CD4-positive, alpha-beta memory T cell (primary cell): ENCODE data around the gene PNPLA7. TPM values are rescaled to one million over a fixed set of nuclear protein-coding genes. Genes with fewer than 3 reads are reported as not detected.
"Not testable (repeated sequence)": the region's sequence is repeated elsewhere in the genome, so short reads cannot be mapped to it uniquely, and the experiment has no call there.

Experiments
- CTCF ChIA-PET: fragments of 350-600 bp; sonication (Branson Sonifier 250); formaldehyde crosslinking; loops from one replicate; lab custom pipeline; 2021; ENCODE audit warnings: inconsistent platforms; ENCODE audit not compliant: partially characterized antibody; lab: Charles Lee
- POLR2A ChIA-PET: fragments of 350-600 bp; sonication (Branson Sonifier 250); formaldehyde crosslinking; loops from one replicate; lab custom pipeline; 2021; ENCODE audit not compliant: partially characterized antibody; lab: Charles Lee
- DNase-seq, 5 donors: peaks; one replicate each; pipeline versions ENCODE4 v3.0.0 to v3.0.0-alpha.2; 2020 to 2022; ENCODE audit warnings: mixed read lengths in 1 of 5
- H3K27ac ChIP-seq: one replicate; pipeline ENCODE4 v1.7.0; 2013; ENCODE audit warnings: low read depth, low read length
- H3K27me3 ChIP-seq: 2 replicates; pipeline ENCODE4 v1.7.0; 2013; ENCODE audit warnings: mild to moderate bottlenecking, low read length, moderate library complexity; ENCODE audit not compliant: insufficient read depth
- H3K36me3 ChIP-seq: 2 replicates; pipeline ENCODE4 v1.7.0; 2013; ENCODE audit warnings: mild to moderate bottlenecking, low read length, moderate library complexity; ENCODE audit not compliant: insufficient read depth
- H3K4me1 ChIP-seq: 2 replicates; pipeline ENCODE4 v1.7.0; 2013; ENCODE audit warnings: mild to moderate bottlenecking, low read length, moderate library complexity; ENCODE audit not compliant: insufficient read depth
- H3K4me3 ChIP-seq, 2 donors: one replicate each; pipeline ENCODE4 v1.7.0; 2013; ENCODE audit warnings: low read length in 2 of 2, mild to moderate bottlenecking in 1 of 2
- H3K9me3 ChIP-seq, 2 donors: one replicate each; pipeline ENCODE4 v1.7.0; 2013; ENCODE audit warnings: low read length in 2 of 2, control low read depth in 1 of 2; ENCODE audit not compliant: control insufficient read depth in 1 of 2
- H3K27ac Mint-ChIP-seq, 7 donors: one replicate each; pipeline ENCODE4 v1.8.0; 2020 to 2021; ENCODE audit warnings: mixed read lengths in 7 of 7, mild to moderate bottlenecking in 6 of 7, inconsistent platforms in 3 of 7, moderate library complexity in 3 of 7
- H3K27me3 Mint-ChIP-seq, 2 donors: one replicate each; pipeline ENCODE4 v1.8.0; 2020 to 2021; ENCODE audit warnings: mixed read lengths in 2 of 2
- H3K36me3 Mint-ChIP-seq, 2 donors: one replicate each; pipeline ENCODE4 v1.8.0; 2020 to 2021; ENCODE audit warnings: mixed read lengths in 2 of 2, inconsistent platforms in 1 of 2, mild to moderate bottlenecking in 1 of 2
- H3K4me1 Mint-ChIP-seq, 4 donors: one replicate each; pipeline ENCODE4 v1.8.0; 2020 to 2021; ENCODE audit warnings: mixed read lengths in 4 of 4, mild to moderate bottlenecking in 1 of 4
- H3K4me3 Mint-ChIP-seq, 8 donors: one replicate each; pipeline ENCODE4 v1.8.0; 2020 to 2021; ENCODE audit warnings: mixed read lengths in 8 of 8, mild to moderate bottlenecking in 7 of 8, moderate library complexity in 6 of 8, inconsistent platforms in 3 of 8
- H3K9me3 Mint-ChIP-seq, 8 donors: one replicate each; pipeline ENCODE4 v1.8.0; 2020 to 2021; ENCODE audit warnings: mixed read lengths in 8 of 8, mild to moderate bottlenecking in 5 of 8, inconsistent platforms in 3 of 8, moderate library complexity in 1 of 8
- intact Hi-C: fragments of 100-400 bp; cut with micrococcal nuclease; formaldehyde crosslinking; loops from one replicate; pipeline ENCODE4 v1.15.1; 2023
- polyA plus RNA-seq, 2 donors: library from polyadenylated mRNA; unstranded; fragments of 300-500 nt; fragmentation: Illumina TruSeq; gene quantifications; one replicate each; pipeline ENCODE4 v1.2.3, GENCODE V29; 2021
- total RNA-seq, 2 experiments: library from RNA; stranded (reverse); gene quantifications; one replicate each; pipeline ENCODE4 v1.2.3, GENCODE V29; 2021

The PNPLA7 gene
- total and polyA plus RNA-seq, 4 experiments from 2014 or later: 0.98 to 15.7 (median 15.5) TPM; not detected in 1

- Histone ChIP-seq H3K27me3 (no peaks in the 10 kb centered on the region), H3K36me3 (peaks cover 16% of the 10 kb centered on the region), H3K9me3 (no peaks in the 10 kb centered on the region), H3K4me1 (peaks cover 15% of the 10 kb centered on the region), H3K27ac (peak overlapping the region; percentile 71), H3K4me3 (peak overlapping the region; percentile 42 to 80)
- Mint-ChIP-seq H3K9me3 (peaks cover 0 to 1% (median 0%) of the 10 kb centered on the region in 8 donors), H3K27ac (peak overlapping the region; percentile 36 to 93 (median 89)), H3K27me3 (no peaks in the 10 kb centered on the region), H3K4me3 (peak overlapping the region; percentile 79 to 91 (median 87)), H3K36me3 (peaks cover 8 to 28% of the 10 kb centered on the region in 2 donors), H3K4me1 (peaks cover 9 to 23% (median 16%) of the 10 kb centered on the region in 4 donors)
- DNase-seq: peak in 2 of 5 donors; percentile 21 to 48
- ChIA-PET CTCF (interaction anchor here (0.9 to 1.5 kb wide), 3 partner anchors 17 to 27 kb away, joined by 3 to 5 read pairs (median 5); no protein-coding TSS in a partner anchor), POLR2A (interaction anchor here (0.6 to 4.6 kb wide), 12 partner anchors 12 to 311 kb away, joined by 3 to 38 read pairs (median 4); partner anchors contain the start of genes ARRDC1, DPH7, EHMT1 and EXD3)
- intact Hi-C loops: loop anchor here (2.0 to 10.0 kb wide), 2 partner anchors 127 to 311 kb away; partner anchors contain the start of genes EXD3, NOXA1 and TUBB4B
Measured at GRCh38 chr9:137552022-137552768, 2.0 kb upstream of the PNPLA7 start.

- no peaks in the 10 kb centered on the region for H3K9me3 ChIP-seq
- H3K27me3 ChIP-seq: no peaks in the 10 kb centered on the region
- Mint-ChIP-seq H3K4me1 (peaks cover 9 to 23% (median 16%) of the 10 kb centered on the region in 4 donors), H3K27me3 (no peaks in the 10 kb centered on the region), H3K9me3 (peaks cover 0 to 1% (median 0%) of the 10 kb centered on the region in 8 donors), H3K27ac (peak within 1 kb of the TSS; percentile 36 to 93 (median 89)), H3K36me3 (peaks cover 8 to 26% of the 10 kb centered on the region in 2 donors), H3K4me3 (peak within 1 kb of the TSS; percentile 80 to 92 (median 88))
- intact Hi-C loops: loop anchor here (1.0 to 10.0 kb wide), 5 partner anchors 17 to 311 kb away; partner anchors contain the start of genes ARRDC1, DPH7, EXD3 and NOXA1
- peaks cover 11% of the 10 kb centered on the region for H3K36me3 ChIP-seq
- ChIA-PET POLR2A (interaction anchor here (0.6 to 4.6 kb wide), 13 partner anchors 15 to 310 kb away, joined by 3 to 38 read pairs (median 4); partner anchors contain the start of genes ARRDC1, DPH7, EHMT1 and EXD3), CTCF (interaction anchor here (0.9 to 1.5 kb wide), 5 partner anchors 9 to 28 kb away, joined by 3 to 5 read pairs (median 4); partner anchors contain the start of gene DPH7)
- peak; percentile 78 to 86 (median 84) for DNase-seq
- H3K4me1 ChIP-seq: peaks cover 15% of the 10 kb centered on the region
- peak within 1 kb of the TSS; percentile 71 for H3K27ac ChIP-seq
- peak within 1 kb of the TSS; percentile 42 to 80 for H3K4me3 ChIP-seq
Measured at GRCh38 chr9:137551264-137552021, 1.2 kb upstream of the PNPLA7 start, which contains the start of gene MRPL41. Gene MRPL41, plus strand, starts transcription at chr9:137551879. Its CDS starts 203 bp downstream, at chr9:137552082.

DNA sequence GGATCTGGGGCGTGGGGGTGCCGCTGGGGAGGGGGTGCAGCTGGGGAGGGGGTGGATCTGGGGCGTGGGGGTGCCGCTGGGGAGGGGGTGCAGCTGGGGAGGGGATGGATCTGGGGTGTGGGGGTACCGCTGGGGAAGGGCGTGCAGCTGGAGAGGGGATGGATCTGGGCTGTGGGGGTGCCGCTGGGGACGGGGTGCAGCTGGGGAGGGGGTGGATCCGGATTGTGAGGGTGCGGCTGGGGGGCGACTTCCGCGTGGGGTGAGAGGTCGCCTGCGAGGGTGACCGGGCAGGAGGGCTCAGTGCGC lies 709 bp upstream of the PNPLA7 start:
- CTCF ChIA-PET: interaction anchor here (1.1 to 1.4 kb wide), 3 partner anchors 9 to 28 kb away, joined by 3 to 4 read pairs (median 4); partner anchors contain the start of gene DPH7
- Mint-ChIP-seq H3K4me3 (peak overlapping the region in 7 of 8 donors; percentile 47 to 81 (median 61)), H3K4me1 (peaks cover 10 to 23% (median 17%) of the 10 kb centered on the region in 4 donors), H3K36me3 (peaks cover 6 to 21% of the 10 kb centered on the region in 2 donors)
- not testable (repeated sequence) for H3K27me3 ChIP-seq, H3K36me3 ChIP-seq, DNase-seq, H3K9me3 ChIP-seq, H3K27me3 Mint-ChIP-seq, H3K27ac Mint-ChIP-seq, H3K9me3 Mint-ChIP-seq
- H3K4me3 ChIP-seq: peak overlapping the region in 1 of 2 donors; percentile 63
- POLR2A ChIA-PET: interaction anchor here (0.6 to 4.6 kb wide), 6 partner anchors 16 to 128 kb away, joined by 3 to 38 read pairs (median 4); partner anchors contain the start of genes DPH7, EHMT1, EXD3 and NSMF
- H3K27ac ChIP-seq: peak overlapping the region; percentile 62
- peaks cover 15% of the 10 kb centered on the region for H3K4me1 ChIP-seq
- intact Hi-C loops: loop anchor here (1.0 to 10.0 kb wide), 4 partner anchors 16 to 126 kb away; partner anchors contain the start of genes ARRDC1, DPH7, EXD3 and NOXA1

DNA sequence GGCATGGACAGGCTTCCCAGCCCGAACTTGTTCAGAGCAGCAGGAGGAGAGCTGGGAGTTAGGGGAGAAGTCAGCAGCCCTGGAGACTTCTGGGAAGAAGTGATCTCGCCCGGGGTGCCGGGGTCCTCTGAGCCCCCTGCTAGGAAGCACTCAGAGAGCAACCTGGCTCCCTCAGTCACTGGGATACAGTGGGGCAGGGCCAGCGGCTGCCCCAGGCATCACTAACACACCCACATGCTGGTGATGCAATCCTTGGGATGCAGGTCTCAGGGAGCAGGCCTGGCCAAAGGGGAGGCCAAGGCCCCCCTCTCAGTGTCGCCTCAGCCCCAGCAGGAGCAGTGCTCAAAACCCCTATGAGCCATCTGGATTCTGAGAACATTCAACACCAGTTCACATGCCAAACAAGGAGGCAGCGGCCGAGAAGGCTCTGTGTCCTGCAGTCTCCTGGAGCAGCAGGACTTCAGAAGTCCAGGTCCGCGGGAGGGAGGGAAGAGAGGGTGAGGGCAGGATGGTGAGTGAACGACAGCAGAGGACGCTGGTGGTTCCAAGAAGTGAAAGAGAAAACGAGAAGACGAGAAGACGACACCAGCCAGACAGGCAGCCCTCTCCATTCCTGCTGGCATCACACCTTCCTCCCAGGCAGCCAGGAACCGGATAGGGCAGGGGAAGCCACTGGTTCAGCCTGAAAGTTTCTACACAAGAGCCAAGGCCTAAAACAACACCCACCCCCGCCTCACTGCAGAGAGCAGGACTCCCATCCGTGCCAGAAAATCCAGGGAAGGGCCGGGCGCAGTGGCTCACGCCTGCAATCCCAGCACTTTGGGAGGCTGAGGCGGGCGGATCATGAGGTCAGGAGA lies 2.3 kb downstream of the PNPLA7 start:
- DNase-seq: no peak

DNA sequence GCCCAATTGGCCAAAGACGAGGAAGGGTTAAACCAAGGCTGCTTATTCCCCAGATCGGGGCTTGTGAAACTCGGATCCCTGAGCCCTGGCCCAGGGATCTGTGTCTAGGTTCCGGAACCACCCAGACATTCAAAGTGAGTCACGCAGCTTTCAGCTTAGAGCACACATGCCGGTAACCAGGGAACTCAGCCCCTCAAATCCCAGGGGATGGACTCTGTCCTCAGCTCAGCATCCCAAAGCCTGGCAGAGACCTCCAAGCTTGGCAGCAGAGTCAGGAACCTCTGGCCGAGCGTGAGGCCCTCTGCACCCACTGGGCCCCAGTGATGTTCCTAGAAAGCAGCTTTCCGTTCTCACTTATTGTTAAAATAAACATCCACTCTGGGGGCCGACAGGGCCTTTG lies 5.1 kb downstream of the PNPLA7 start:
- Mint-ChIP-seq H3K9me3 (no peaks in the 10 kb centered on the region), H3K4me3 (no peak overlapping the region), H3K4me1 (peaks cover 3 to 15% (median 9%) of the 10 kb centered on the region in 4 donors), H3K27ac (no peak overlapping the region), H3K36me3 (peaks cover 0 to under 1% of the 10 kb centered on the region in 2 donors), H3K27me3 (no peaks in the 10 kb centered on the region)
- no peak overlapping the region for H3K4me3 ChIP-seq
- H3K9me3 ChIP-seq: no peaks in the 10 kb centered on the region
- no peak overlapping the region for H3K27ac ChIP-seq
- CTCF ChIA-PET: no interaction called here
- POLR2A ChIA-PET: no interaction called here
- H3K36me3 ChIP-seq: no peaks in the 10 kb centered on the region
- H3K27me3 ChIP-seq: no peaks in the 10 kb centered on the region
- no peak for DNase-seq
- intact Hi-C loops: no loop called here
- H3K4me1 ChIP-seq: peaks cover 7% of the 10 kb centered on the region

More for the DNA sequence above, 2.3 kb downstream of the PNPLA7 start:
- Mint-ChIP-seq H3K4me3 (peak overlapping the region in 6 of 8 donors; percentile 5 to 77 (median 56)), H3K36me3 (peaks cover 0 to 7% of the 10 kb centered on the region in 2 donors), H3K27ac (peak overlapping the region in 4 of 7 donors; percentile 23 to 59 (median 42)), H3K27me3 (no peaks in the 10 kb centered on the region), H3K9me3 (no peaks in the 10 kb centered on the region), H3K4me1 (peaks cover 8 to 23% (median 17%) of the 10 kb centered on the region in 4 donors)
- H3K4me1 ChIP-seq: peaks cover 15% of the 10 kb centered on the region
- H3K9me3 ChIP-seq: no peaks in the 10 kb centered on the region
- intact Hi-C loops: no loop called here
- no peak overlapping the region for H3K4me3 ChIP-seq
- ChIA-PET POLR2A (no interaction called here), CTCF (no interaction called here)
- H3K27me3 ChIP-seq: no peaks in the 10 kb centered on the region
- no peak overlapping the region for H3K27ac ChIP-seq
- no peaks in the 10 kb centered on the region for H3K36me3 ChIP-seq

- Histone ChIP-seq H3K4me3 (no peak overlapping the region), H3K4me1 (no peaks in the 10 kb centered on the region), H3K27me3 (no peaks in the 10 kb centered on the region), H3K27ac (no peak overlapping the region), H3K9me3 (no peaks in the 10 kb centered on the region), H3K36me3 (no peaks in the 10 kb centered on the region)
- no peaks in the 10 kb centered on the region for H3K9me3 Mint-ChIP-seq
- POLR2A ChIA-PET: no interaction called here
- DNase-seq: no peak
- peaks cover 2 to 8% (median 3%) of the 10 kb centered on the region in 4 donors for H3K4me1 Mint-ChIP-seq
- no peaks in the 10 kb centered on the region for H3K36me3 Mint-ChIP-seq
- intact Hi-C loops: no loop called here
- no peaks in the 10 kb centered on the region for H3K27me3 Mint-ChIP-seq
- H3K27ac Mint-ChIP-seq: no peak overlapping the region
- no peak overlapping the region for H3K4me3 Mint-ChIP-seq
- CTCF ChIA-PET: no interaction called here
Measured at GRCh38 chr9:137544176-137544760, 5.9 kb downstream of the PNPLA7 start.
